ENCODE measurements around the gene GLI3.

Gene GLI3

DNA sequence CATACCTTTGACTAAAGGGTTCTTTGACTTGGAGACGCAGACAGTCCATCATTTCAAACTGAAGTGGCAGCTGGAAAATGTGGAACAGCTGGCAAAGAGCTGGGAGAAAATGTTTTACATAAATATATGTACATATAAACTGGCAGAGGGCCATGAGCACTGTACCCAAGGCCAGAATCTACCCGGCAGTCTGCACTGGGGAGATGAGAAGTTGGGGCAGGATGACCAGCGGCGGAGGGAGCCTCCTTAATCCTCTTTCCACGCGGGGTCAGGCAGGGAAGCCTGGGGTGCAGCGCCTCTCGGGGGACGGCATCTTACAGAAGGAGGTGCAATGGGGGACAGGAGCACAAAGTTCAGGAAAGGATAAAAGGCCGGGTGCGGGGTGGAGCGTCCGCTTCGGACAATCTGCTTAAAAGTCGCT lies 1.3 kb downstream of the GLI3 start:
- DNase-seq: no peak

DNA sequence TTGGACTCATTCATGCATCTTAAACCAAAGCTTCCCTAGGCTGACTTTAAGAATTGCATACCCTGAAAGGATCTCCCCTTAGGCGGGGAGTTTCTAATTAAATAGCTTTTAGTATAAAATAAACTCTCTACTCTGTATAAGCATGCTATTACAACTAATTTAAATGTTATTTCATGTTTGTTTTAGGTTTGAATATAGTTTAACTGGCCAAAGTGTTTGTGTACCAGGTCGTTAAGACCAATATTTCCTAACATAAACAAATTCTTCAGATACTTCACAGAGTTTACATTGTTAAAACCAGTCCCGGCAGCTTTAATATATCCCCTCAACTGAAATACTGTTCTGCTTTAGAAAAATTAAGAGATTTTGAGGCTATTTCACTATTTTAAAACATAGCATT lies 2.3 kb downstream of the GLI3 start:
- DNase-seq: no peak

DNA sequence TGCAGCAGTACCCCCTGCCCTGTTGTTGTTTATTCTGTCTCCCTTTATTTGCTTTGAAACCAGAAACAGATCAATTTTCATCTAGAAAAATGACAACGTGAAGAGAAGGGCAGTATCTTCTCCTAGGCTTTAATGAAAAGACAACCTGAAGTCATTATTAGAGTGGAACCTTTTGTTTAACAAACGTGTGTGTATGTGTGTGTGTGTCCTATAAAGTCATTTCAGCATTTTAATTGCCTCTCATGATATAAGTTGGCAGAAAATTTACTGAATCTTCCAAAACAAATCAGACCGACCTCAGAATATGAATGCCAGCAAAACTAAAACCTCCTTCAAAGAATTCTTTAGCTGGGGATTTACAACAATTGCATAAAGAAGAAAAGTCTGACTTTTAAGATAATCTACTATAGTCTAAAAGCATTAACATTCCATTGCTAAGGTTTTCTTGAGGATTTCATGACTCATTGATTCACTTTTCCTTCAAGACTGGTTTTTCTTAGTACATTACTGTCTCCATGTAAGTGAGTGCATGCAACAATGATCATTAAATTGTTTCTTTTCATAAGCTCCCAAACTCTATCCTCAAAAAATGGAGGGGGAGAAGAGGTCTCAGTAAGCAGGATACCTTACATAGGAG lies 3.2 kb downstream of the GLI3 start:
- DNase-seq: no peak

DNA sequence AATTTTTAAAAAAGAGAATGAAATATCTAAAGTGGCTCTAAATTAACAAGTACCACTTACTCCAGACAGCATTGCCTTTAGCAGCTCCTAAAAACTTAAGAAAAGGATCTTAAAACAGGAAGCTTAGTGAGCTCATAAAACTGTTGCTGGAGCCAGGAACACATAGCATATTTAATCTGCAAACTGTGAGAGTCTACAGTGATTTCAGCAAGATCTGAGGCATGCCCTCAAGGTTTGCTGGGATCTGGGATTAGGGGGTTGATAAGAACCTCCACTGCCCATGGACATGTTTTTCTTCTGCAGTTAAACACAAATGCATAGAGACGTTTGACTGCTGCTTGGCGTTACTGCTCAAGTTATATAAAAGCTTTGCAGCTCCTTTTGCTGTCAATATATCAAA lies 3.8 kb downstream of the GLI3 start:
- DNase-seq: no peak

DNA sequence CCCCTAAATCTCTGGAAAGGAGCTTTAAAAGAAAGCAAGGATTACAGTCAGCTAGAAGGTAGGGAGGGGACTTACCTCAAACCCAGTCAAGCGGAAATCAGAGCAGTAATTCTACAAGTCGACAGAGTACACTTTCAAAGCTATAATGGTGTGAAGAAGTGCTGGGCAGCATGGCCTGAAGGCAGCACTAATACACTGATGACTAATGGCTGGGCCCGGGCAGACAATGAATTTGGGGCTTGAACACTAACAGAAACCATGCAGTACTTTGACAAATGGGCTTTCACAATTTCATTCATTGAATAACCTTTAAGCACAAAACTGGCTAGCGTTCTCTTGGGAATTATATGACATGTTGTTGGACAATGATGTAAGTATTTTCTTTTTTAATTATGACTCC lies 4.7 kb downstream of the GLI3 start:
- DNase-seq: peak; percentile 28

DNA sequence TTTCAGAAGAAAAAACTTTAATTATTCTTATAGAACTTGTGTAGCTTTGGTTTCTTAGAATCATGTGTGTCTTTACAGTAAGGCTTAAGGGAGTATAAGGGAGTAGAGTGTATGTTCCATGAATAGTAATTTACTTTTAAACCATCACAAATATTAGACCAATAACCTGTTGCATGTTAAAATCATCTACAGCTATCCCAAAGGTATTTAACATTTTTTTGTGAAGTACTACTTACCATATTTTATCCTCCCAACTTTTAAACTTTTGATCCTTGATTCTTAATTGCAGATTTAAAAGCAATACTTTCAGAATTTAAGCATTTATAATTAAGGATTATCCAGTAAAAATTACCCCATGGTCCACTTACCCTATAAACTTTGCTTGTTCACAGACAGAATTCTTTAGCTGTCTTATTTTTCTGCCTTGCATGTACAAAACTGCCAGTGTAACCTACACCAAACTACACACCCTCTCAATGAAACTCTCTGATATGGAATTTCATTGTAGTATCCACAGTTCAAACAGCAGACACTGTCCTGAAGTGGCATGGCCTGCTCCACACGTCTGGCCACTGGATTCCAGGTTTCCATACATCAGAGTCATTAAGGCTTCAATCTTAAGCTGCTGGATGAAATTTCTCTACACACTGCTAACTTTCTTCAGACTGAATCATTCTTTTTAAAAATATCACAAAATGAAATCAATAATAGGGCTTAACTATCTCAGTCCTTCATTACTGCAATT lies 5.8 kb downstream of the GLI3 start:
- no peak for DNase-seq

DNA sequence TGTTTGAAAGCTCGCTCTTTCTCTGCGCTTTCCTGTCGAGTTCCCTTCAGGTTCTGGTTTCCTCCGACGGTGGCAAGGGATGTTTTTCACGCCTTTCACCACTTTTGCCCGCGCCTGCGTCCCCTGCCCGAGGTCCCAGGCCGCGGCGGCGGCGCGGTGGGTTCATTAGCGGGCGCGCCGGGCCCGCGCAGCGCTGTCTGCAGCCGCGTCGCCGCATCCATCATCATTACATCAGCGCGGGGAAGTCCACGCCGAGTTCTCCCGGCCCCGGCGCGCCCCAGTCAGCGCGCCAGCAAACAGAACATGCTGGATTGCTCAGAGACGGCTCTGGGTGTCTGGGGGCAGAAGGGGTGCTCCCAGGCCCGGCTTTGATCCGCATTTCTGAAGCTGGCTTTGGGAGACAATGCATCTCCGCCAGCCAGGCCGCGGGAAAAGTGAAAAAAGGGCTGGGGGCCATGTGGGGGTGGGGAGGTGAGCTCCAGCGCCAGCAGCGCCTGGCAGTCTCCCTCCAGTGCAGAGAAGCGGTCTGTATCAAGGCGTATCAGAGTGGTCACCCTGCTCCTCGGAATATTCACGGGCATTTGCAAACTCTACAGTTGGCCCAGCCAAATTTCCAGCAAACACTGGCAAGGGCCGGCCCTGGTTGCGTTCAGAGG lies 8.9 kb downstream of the GLI3 start:
- no peak for DNase-seq

DNA sequence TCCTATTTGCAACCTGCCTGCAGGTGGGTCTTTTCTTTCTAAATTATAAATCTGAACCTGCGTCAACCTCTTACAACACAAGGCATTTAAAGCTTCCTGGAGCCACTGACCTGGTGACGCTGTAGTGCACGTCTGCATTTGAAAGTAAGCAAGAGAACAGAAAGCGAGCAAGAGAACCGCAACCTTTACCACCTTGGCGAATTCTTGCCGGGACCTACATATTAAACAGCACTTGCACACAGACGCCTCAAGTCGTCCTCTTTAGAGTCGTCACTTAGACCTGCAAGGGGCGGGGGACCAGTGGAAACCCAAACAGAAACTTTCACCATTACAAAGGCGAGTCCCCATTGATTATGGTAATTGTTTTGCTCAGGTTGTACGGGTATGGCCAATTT lies 9.5 kb downstream of the GLI3 start:
- no peak for DNase-seq

DNA sequence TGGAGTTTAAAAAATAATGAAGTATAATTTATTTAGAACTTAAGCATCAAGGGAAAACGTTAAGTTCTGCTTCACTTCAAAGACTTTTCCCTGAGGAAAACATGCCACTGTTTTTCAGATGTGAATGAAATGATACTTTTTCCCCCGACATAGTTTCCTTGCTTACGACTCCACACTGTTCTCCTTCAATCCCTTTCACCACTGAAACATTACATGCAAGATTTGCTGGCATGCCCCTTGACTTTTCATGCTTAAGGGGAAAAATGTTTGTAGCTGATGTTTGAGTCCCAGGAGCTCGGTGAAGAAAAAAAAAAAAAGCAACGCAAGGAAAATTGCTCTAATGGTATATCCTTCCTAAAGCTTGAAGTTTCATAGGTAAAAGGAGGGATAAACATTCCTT lies 10.0 kb downstream of the GLI3 start:
- no peak for DNase-seq

DNA sequence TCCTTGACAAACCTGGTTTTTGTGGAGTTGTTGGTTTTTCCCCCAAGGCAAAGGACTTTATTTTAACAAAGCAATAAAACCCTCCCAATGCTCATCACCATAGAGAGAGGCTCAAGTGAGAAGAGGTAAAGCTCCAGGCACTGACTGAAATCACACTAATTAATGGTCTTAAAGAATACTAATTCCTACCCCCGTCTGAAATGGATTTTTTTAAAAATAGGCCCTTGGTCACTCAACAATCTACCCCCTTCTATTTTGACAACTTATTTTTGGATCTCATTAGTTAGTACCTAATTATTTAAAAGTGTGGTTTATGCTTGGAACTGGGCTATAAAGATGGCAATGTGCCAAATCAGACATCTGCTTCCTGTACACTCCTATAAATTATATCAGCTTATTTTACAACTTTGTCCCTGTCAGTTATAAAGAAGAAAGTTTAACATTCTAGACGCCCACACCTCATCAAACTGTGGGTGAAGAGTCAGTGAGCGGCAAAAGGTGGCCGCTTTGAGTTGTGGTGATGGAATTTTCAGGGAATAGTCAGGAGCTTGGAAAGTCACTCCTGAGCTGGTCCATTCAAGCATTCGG lies 10.6 kb downstream of the GLI3 start:
- DNase-seq: no peak

DNA sequence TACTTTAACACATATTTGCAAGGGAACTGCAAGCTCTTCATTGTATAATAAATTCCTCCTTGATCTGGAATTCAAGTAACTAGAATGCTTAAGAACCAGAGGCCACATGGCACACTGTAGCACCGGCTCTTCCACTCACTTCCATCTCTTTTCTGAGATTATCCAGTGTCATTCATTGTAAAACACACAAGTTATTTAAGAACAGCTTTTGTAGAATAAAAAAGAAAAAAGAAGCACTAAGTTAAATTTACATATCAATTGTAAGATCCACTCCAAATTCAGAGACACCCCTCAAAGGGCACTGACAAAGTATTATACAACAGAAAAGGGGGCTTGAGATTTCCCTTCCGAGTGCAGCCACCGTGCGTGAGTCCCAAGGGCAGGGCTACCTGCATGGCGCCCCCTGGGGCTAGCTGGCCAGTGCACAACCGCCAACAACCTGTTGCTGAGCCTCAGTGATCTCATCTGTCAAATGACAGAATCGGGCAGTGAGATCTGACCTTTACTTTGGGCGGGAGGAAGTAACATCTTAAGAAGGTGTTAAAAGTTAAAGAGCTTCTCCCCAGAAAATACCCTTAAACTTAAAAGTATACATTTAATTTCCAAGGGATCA lies 12.5 kb downstream of the GLI3 start:
- no peak for DNase-seq

DNA sequence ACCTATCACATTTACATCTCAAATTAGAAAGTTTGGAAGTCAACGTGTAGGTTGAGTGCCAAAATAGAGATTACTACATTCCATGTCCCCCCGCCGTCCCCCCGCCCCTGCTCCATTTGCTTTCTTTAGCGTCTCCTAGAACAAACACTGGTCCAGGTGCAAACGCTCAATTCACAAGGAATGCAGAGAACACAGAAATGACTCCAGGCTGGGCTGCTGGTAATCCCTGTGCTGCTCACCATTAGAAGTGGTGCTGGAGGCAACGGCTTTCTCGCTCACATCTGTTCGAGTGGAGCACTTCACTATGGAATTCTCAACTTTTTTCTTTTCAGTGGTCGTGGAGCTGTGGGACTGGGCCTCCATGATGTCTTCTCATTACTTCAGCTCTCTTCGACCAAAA lies 14.1 kb downstream of the GLI3 start:
- no peak for DNase-seq

DNA sequence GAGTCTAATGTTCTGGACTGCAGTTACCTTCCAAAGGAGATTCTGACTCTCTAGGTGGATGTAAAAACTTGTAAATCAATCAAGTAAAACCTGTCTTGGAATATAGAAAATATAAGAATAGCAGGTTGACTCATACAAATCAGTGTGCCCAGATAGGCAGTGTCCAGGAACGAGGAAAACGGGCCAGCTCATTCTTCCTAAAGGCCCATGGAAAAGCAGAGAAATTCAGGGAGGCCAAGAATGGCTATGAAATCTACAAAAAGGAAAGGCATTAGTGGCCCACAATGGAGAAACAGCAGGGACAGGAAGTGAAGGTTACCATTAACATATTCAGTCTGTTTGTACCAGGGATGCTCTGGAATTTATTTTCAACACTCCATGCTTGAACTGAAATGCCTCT lies 14.9 kb downstream of the GLI3 start:
- DNase-seq: no peak

DNA sequence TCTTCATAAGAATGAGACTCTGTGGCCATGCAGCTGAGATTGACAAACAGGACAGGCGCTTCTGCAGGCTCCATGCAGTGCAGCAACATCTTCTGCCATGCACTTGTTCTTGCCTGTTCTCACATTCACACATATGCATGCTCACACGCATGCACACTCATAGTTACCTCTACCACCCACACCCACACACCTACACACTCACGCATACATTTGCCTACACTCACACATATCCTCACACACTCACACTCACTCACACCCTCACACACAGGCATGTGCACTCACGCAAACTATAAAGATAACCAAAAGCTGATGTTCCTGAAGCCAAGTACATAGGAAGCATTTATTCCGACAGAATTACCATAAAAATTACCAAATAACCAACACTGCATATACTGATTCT lies 15.7 kb downstream of the GLI3 start:
- no peak for DNase-seq

DNA sequence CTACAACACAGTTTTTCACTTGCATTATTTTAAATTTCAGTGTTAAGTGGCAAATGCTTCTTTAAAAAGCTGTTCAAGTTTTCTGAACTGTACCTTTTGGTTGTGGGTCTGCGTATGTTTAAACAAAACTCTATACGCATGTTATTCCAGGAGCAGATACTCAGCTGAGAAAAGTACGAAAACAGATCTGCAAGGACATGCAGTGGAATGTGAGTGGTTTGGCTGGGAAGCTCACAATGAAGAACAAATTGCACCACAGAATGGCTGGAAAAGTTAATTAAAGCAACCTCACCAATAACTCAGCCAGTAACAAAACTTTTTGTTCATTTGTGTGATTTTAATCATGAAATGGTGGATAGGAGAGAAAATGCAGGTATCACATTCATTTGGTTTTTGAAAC lies 17.6 kb downstream of the GLI3 start:
- no peak for DNase-seq

DNA sequence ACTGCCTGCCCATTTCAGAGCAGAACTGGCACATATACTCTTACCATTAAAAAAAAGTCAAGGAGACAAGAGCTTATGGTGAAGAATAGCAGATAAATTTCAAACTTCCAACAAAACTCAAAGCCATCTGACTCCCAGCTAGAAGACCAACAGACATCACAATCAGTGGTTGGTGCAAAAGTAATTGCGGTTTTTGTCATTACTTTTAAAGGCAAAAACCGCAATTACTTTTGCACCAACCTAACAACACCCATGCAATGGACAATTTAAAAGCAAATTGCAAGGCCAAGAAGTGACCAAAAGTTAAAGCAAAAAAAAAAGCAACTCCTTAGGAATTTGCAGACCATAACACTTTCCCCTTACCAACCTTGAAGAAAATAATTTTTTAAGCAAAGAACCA lies 18.8 kb downstream of the GLI3 start:
- DNase-seq: no peak

DNA sequence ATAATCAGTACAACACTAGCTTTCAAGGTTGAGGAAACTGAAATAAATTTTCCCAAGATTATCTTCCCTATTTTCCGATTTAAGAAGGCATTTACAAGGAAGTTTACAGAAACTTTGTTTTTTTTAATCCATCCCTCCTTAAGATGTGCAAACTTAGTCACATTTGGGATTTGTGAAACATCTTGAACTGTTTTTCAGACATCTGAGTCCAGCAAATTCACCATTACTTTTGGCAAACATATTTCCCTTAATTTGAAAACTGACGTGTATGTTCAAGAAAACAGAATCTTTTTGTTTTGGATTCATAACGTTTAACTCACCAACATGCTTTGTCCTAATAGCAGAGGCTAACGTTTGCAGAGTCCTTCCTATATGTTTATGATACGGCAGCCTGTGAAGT lies 19.5 kb downstream of the GLI3 start:
- DNase-seq: no peak

DNA sequence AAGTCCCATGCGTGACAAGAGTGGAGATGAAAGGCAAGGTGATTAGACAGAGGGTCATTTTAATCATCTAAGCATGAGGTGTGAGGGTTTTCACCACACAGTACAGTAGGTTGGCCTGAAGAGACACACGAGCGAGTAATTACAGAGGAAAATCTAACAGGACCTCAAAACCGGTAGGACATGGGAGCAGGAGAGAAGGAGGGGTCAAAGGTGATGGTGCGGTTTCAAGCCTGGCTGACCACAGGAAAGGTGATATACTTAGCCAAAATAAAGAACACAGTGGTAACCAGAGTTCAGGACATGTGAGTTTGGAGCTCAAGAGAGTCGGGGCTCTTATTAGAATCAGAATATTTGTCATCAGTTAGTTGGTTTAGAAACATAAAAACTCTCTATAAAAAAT lies 20.0 kb downstream of the GLI3 start:
- peak; percentile 15 for DNase-seq

DNA sequence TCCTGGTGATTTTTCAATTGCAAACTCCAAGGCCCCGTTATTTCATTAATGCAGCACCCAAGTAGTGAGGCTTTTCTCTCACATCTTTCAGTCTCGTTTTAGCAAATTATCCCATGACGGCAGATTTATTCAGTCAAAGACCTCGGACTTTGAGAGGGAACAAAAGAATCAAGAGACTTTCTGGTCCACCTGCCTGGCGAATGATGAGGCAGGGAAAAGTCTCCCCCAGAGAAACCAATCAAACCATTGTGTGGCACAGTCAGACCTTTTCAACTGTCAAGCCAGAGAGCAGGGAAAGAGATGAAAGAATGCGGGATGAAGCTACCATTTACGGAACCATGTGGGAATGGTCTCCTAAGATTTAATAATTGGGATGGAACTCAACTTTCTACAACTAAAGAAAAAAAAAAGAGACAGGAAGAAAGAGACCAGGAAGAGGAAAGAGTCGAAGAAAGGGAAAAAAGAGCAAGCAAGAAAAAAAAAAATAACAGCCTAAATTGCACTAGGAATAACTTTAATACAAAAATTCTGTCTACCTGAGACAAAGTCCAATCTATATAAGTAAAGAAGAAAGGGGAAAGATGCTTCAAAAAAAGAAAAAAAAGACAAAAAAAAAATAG lies 22.8 kb downstream of the GLI3 start:
- DNase-seq: no peak

DNA sequence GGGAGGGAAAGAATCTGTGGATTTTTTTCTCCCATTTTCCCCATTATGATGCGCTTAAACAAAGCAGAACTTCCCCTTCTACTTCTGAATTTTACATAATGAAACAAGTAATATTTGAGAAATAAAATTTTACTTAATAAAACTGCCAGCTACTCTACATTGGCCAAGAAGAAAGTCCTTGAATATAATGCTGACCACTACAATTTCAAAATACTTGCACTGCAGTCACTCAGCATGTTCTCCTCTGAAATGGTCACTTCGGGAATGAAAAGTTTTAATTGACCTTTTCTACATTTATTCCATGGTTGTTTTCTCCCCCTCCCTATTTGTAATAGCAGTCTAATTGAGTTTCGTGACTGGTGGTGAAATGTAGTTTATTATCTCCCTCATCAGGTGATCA lies 23.9 kb downstream of the GLI3 start:
- DNase-seq: no peak

DNA sequence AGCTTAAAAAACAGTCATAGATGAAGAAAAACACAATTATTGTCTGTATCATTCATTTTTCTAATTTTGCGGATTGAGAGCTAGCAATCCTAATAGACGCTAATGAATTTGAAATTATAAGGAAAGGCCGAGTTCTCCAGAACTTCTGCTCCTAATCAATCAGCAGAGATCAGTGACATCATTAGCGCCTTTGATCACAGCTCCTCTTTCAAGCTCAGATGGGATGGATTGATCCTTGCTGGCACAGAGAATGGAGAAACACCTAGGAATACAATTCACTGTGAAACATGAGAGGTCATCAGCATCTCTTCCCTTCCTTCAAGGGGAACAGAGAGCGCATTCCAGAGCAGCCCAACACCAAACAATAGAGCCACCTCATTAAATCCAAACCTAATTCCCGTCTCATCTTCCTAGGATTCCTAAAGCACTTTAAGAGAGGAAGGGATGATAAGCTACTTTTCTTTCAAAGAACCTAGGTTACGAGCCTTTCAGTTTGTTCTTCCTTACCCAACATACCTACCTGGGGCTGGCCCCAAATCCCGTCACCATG lies 24.4 kb downstream of the GLI3 start:
- no peak for DNase-seq

DNA sequence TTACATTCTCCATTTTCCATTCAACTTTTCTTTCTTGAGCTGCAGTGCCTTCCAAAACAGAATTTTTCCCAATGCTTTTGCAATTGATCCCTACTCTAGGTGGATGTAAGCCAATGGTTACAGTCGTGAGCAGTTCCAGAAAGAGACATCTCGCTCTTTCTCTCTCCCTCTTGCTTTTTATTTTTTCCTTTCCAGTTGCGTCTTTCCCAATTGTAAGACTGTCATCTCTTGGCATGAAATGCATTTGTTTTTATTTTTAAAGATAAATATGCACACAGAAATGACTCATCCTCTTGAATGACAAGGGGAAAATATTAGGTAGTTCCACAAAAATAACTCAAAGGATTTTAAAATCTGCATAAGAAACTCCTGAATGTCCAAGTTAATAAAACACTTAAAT lies 25.1 kb downstream of the GLI3 start:
- DNase-seq: no peak

DNA sequence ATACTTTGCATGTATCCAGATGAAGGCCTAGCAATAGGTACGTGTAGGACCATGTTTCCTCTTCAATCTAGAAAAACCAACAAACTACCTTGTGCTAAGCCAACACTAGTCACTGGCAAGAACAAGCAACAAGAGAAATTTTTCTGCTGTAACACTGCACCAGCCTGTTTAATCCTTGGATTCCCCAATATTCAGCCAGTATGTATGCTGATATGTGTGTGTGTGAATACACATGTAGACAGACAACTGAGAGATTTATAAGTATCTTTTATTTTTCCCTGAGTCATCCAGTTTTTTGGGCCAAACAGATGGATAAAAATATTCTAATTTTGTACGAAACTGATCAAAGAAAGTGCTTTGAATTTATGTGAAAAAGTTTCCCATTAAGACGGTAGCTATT lies 26.2 kb downstream of the GLI3 start:
- no peak for DNase-seq

Data from kidney glomerular epithelial cell (primary cell).